ENCODE results near the gene SIAE. TPM values are rescaled to one million over a fixed set of nuclear protein-coding genes. Genes with fewer than 3 reads are reported as not detected.

The SIAE gene
- total and polyA plus RNA-seq, 2 of the 4 experiments (the other 2 are of a cell fraction), result 4.7 to 12.0 TPM

DNA sequence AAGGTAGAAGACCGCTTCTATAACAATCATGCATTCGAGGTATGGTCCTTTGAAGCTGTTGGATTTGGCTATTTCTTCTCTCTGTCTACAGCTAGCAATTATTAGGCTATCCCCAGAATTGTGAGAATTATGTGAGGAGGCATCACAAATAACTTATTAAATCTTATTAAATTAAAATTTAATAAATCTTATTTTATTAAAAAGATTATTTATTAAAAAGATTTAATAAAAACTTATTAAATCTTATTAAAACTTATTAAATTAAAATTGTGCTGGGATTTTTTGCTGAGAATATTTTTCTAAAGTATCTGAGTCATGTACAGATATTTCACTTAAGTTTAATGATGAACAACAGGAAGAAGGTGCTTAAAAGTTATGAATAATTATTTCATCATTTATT, 7.9 kb upstream of the SIAE start:
- ChIA-PET CTCF (no interaction called here), POLR2A (ENCODE audit: unreplicated experiment) (no interaction called here)
- Histone ChIP-seq H3K9me3 (ENCODE audit: control insufficient read depth, insufficient read depth, low read length) (peaks cover 7% of the 10 kb centered on the region; the same call in 1 of the 2 replicates), H4K91ac (ENCODE audit: insufficient read depth, low read depth, low read length) (no peak overlapping the region), H2AK5ac (ENCODE audit: low read depth, low read length) (no peak overlapping the region), H2BK20ac (ENCODE audit: low read depth, low read length) (no peak overlapping the region), H2BK5ac (ENCODE audit: low read depth, low read length, poor library complexity, severe bottlenecking) (no peak overlapping the region), H3K4me2 (ENCODE audit: low read depth, low read length) (no peak overlapping the region), H2BK15ac (ENCODE audit: low read depth, low read length) (no peak overlapping the region), H2AFZ (replicated peaks; ENCODE audit: low read length, poor library complexity) (no peak overlapping the region), H3K56ac (ENCODE audit: extremely low read depth, insufficient read depth, low read length) (no peak overlapping the region), H2AK9ac (replicated peaks; ENCODE audit: low read depth, low read length, poor library complexity) (no peak overlapping the region), H3K14ac (replicated peaks; ENCODE audit: low read depth, low read length) (no peak overlapping the region), H4K20me1 (ENCODE audit: insufficient read depth, low read length) (no peaks in the 10 kb centered on the region), H3K4me3 (ENCODE audit: insufficient read depth, low read depth, low read length) (no peak overlapping the region), H3K4me1 (ENCODE audit: control insufficient read depth, insufficient read depth, low read length) (peaks cover 2% of the 10 kb centered on the region; the same call in 1 of the 2 replicates), H4K5ac (ENCODE audit: low read depth, low read length) (no peak overlapping the region), H3K4ac (ENCODE audit: low read depth, low read length) (no peak overlapping the region), H3K23ac (ENCODE audit: low read depth, low read length) (no peak overlapping the region), H3K9ac (ENCODE audit: low read depth, low read length) (no peak overlapping the region), H3K27me3 (ENCODE audit: control insufficient read depth, insufficient read depth, low read length) (no peaks in the 10 kb centered on the region), H2BK120ac (ENCODE audit: low read depth, low read length) (no peak overlapping the region), H3K27ac (ENCODE audit: insufficient read depth, low read length) (no peak overlapping the region), H4K8ac (ENCODE audit: low read depth in 2 of 2, low read length in 2 of 2) (no peak overlapping the region), H3K36me3 (ENCODE audit: control insufficient read depth, insufficient read depth, low read length) (no peaks in the 10 kb centered on the region), H3K79me1 (ENCODE audit: low read depth in 1 of 2, low read length in 2 of 2) (no peaks in the 10 kb centered on the region), H3K18ac (ENCODE audit: low read depth, low read length) (no peak overlapping the region), H3K9me1 (ENCODE audit: insufficient read depth, low read length) (no peaks in the 10 kb centered on the region)
- no peak for ATAC-seq (ENCODE audit: low read depth)
- DNase-seq, result no peak
- intact Hi-C loops (cut with micrococcal nuclease) (no loop called here), in situ Hi-C loops (cut with MboI; ENCODE audit: low sequenced_read_pairs) (no loop called here), dilution Hi-C loops (cut with HindIII; ENCODE audit: low sequenced_read_pairs, unreplicated experiment) (no loop called here)
- no peak for TF ChIP-seq MXI1 (IDR thresholded peaks at IDR 0.05; ENCODE audit: borderline replicate concordance, low read depth, low read length)
- TF ChIP-seq MAFK (IDR thresholded peaks at IDR 0.05; ENCODE audit: low read depth, low read length), result no peak
- no peak for TF ChIP-seq POLR2A (IDR thresholded peaks at IDR 0.05; ENCODE audit: low read depth, low read length)
- no TSS peak for BruUV-seq (replicated peaks)
- no CpG with 5 or more reads among the region's 2 CpGs for WGBS, 2 experiments (ENCODE audit: extremely low coverage in 2 of 2, insufficient read length in 1 of 2)
